HUES6 (cell line): ENCODE measurements around the gene MPO.

Experiments used
- H3K27ac ChIP-seq: 2 replicates; pipeline ENCODE4 v1.7.0; 2013; ENCODE audit warnings: low read depth, mild to moderate bottlenecking, low read length, inconsistent platforms
- H3K27me3 ChIP-seq: 2 replicates; pipeline ENCODE4 v1.6.1; 2013; ENCODE audit warnings: low read length; ENCODE audit not compliant: control insufficient read depth, insufficient read depth
- H3K36me3 ChIP-seq: 2 replicates; pipeline ENCODE4 v1.6.1; 2013; ENCODE audit warnings: low read length; ENCODE audit not compliant: control insufficient read depth, insufficient read depth
- H3K4me1 ChIP-seq: 2 replicates; pipeline ENCODE4 v1.6.1; 2013; ENCODE audit warnings: low read length; ENCODE audit not compliant: control insufficient read depth, insufficient read depth
- H3K4me3 ChIP-seq: 2 replicates; pipeline ENCODE4 v1.5.1; 2013; ENCODE audit warnings: low read depth, low read length
- H3K9ac ChIP-seq: one replicate; pipeline ENCODE4 v1.6.1; 2013; ENCODE audit warnings: mild to moderate bottlenecking, low read length
- H3K9me3 ChIP-seq: 2 replicates; pipeline ENCODE4 v1.6.1; 2013; ENCODE audit warnings: low read depth, low read length; ENCODE audit not compliant: control insufficient read depth, insufficient read depth

Gene MPO

GRCh38 chr17:58246781-58247180 lies 34.0 kb downstream of the MPO start:
- Histone ChIP-seq H3K4me1 (peaks cover 15% of the 10 kb centered on the region), H3K36me3 (no peaks in the 10 kb centered on the region), H3K9me3 (peaks cover 9% of the 10 kb centered on the region), H3K27me3 (peaks cover 97% of the 10 kb centered on the region), H3K9ac (no peak overlapping the region), H3K27ac (no peak overlapping the region), H3K4me3 (no peak overlapping the region)

- Histone ChIP-seq H3K9ac (no peak overlapping the region), H3K36me3 (no peaks in the 10 kb centered on the region), H3K9me3 (peaks cover 9% of the 10 kb centered on the region), H3K4me3 (no peak overlapping the region), H3K27ac (no peak overlapping the region), H3K4me1 (peaks cover 15% of the 10 kb centered on the region), H3K27me3 (peaks cover 97% of the 10 kb centered on the region)
These were observed 34.5 kb downstream of the MPO start for GRCh38 chr17:58246104-58246740.

GRCh38 chr17:58245428-58246103 lies 35.2 kb downstream of the MPO start:
- H3K27ac ChIP-seq = no peak overlapping the region
- H3K9me3 ChIP-seq = peaks cover 8% of the 10 kb centered on the region
- H3K4me3 ChIP-seq = no peak overlapping the region
- H3K9ac ChIP-seq = no peak overlapping the region
- H3K36me3 ChIP-seq = no peaks in the 10 kb centered on the region
- peaks cover 95% of the 10 kb centered on the region for H3K27me3 ChIP-seq
- peaks cover 15% of the 10 kb centered on the region for H3K4me1 ChIP-seq

GRCh38 chr17:58244963-58245362 lies 35.8 kb downstream of the MPO start:
- H3K27ac ChIP-seq = no peak overlapping the region
- H3K27me3 ChIP-seq = peaks cover 95% of the 10 kb centered on the region

GRCh38 chr17:58242171-58242784 lies 38.5 kb downstream of the MPO start:
- Histone ChIP-seq H3K27me3 (peaks cover 87% of the 10 kb centered on the region), H3K4me3 (no peak overlapping the region), H3K4me1 (peaks cover 4% of the 10 kb centered on the region; the same call in 1 of the 2 replicates), H3K9me3 (no peaks in the 10 kb centered on the region), H3K9ac (no peak overlapping the region), H3K27ac (no peak overlapping the region), H3K36me3 (no peaks in the 10 kb centered on the region)

More at GRCh38 chr17:58244963-58245362, 35.8 kb downstream of the MPO start:
- H3K4me3 ChIP-seq = no peak overlapping the region
- H3K36me3 ChIP-seq = no peaks in the 10 kb centered on the region
- H3K9ac ChIP-seq = no peak overlapping the region
- H3K4me1 ChIP-seq = peaks cover 15% of the 10 kb centered on the region
- H3K9me3 ChIP-seq = peaks cover 2% of the 10 kb centered on the region; the same call in 1 of the 2 replicates

- Histone ChIP-seq H3K27ac (no peak overlapping the region), H3K27me3 (peaks cover 86% of the 10 kb centered on the region), H3K4me3 (no peak overlapping the region), H3K4me1 (peaks cover 4% of the 10 kb centered on the region; the same call in 1 of the 2 replicates), H3K9ac (no peak overlapping the region), H3K36me3 (no peaks in the 10 kb centered on the region), H3K9me3 (no peaks in the 10 kb centered on the region)
These were observed 40.7 kb downstream of the MPO start for GRCh38 chr17:58239987-58240386.

- Histone ChIP-seq H3K27ac (no peak within 1 kb of the TSS), H3K4me1 (peaks cover 4% of the 10 kb centered on the region; the same call in 1 of the 2 replicates), H3K36me3 (no peaks in the 10 kb centered on the region), H3K9me3 (no peaks in the 10 kb centered on the region), H3K9ac (no peak within 1 kb of the TSS), H3K27me3 (peaks cover 74% of the 10 kb centered on the region), H3K4me3 (no peak within 1 kb of the TSS)
These were observed 42.5 kb downstream of the MPO start, which contains the start of gene LPO for GRCh38 chr17:58238147-58238634. TSS of gene LPO (plus strand) at chr17:58238584. CDS start at chr17:58242980, 4,396 bp downstream.

GRCh38 chr17:58236394-58236793 lies 44.3 kb downstream of the MPO start:
- no peak overlapping the region for H3K27ac ChIP-seq
- no peaks in the 10 kb centered on the region for H3K36me3 ChIP-seq
- no peak overlapping the region for H3K4me3 ChIP-seq
- peaks cover 74% of the 10 kb centered on the region for H3K27me3 ChIP-seq
- no peak overlapping the region for H3K9ac ChIP-seq
- H3K4me1 ChIP-seq = peaks cover 5% of the 10 kb centered on the region; the same call in 1 of the 2 replicates
- H3K9me3 ChIP-seq = no peaks in the 10 kb centered on the region

- no peaks in the 10 kb centered on the region for H3K9me3 ChIP-seq
- no peak overlapping the region for H3K4me3 ChIP-seq
- H3K36me3 ChIP-seq = no peaks in the 10 kb centered on the region
- peaks cover 5% of the 10 kb centered on the region; the same call in 1 of the 2 replicates for H3K4me1 ChIP-seq
- peaks cover 75% of the 10 kb centered on the region for H3K27me3 ChIP-seq
- H3K9ac ChIP-seq = no peak overlapping the region
- H3K27ac ChIP-seq = no peak overlapping the region
These were observed 44.9 kb downstream of the MPO start for GRCh38 chr17:58235821-58236220.

GRCh38 chr17:58234512-58234911 lies 46.2 kb downstream of the MPO start:
- Histone ChIP-seq H3K36me3 (no peaks in the 10 kb centered on the region), H3K9me3 (no peaks in the 10 kb centered on the region), H3K9ac (no peak overlapping the region), H3K27me3 (peaks cover 72% of the 10 kb centered on the region), H3K27ac (no peak overlapping the region), H3K4me3 (no peak overlapping the region), H3K4me1 (peaks cover 5% of the 10 kb centered on the region; the same call in 1 of the 2 replicates)

GRCh38 chr17:58233543-58233942 lies 47.2 kb downstream of the MPO start:
- no peak overlapping the region for H3K9ac ChIP-seq
- peaks cover 13% of the 10 kb centered on the region for H3K4me1 ChIP-seq
- no peaks in the 10 kb centered on the region for H3K36me3 ChIP-seq
- H3K4me3 ChIP-seq = no peak overlapping the region
- H3K27me3 ChIP-seq = peaks cover 62% of the 10 kb centered on the region
- no peaks in the 10 kb centered on the region for H3K9me3 ChIP-seq
- no peak overlapping the region for H3K27ac ChIP-seq
